Hindlimb muscle (tissue), 1 donor: Measurements from ENCODE around the gene TMEM266. TPM values are rescaled to one million over a fixed set of nuclear protein-coding genes. Genes with fewer than 3 reads are reported as not detected.

Experiments used
- DNase-seq: peaks from one replicate; pipeline ENCODE4 v3.0.0-alpha.2; 2013
- polyA plus RNA-seq: library from polyadenylated mRNA; unstranded; fragments of 120-200 nt; gene quantifications from one replicate; pipeline ENCODE4 v1.2.1, GENCODE V29; 2013; ENCODE audit not compliant: insufficient read length

TMEM266 gene
- polyA plus RNA-seq, 1 donor: 0.97 TPM

DNA sequence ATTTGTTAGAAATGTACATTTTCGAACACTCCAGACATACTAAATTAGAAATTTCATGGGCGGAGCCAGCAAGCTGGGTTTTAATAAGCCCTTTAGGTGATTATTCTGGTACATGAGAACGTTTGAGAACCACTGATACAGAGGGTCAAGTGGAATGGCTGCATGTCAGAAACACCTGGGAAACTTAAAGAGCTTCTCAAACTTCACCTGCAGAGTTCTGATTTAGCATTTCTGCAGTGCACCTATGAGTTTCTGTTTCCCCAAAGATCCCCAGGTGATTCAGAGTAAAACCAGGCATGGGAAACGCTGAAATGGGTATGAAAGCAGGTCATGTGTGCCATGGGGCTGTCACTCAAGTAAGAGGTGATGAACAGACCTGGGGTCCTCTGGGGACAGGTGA is 68.1 kb downstream of the TMEM266 start:
- DNase-seq: no peak

DNA sequence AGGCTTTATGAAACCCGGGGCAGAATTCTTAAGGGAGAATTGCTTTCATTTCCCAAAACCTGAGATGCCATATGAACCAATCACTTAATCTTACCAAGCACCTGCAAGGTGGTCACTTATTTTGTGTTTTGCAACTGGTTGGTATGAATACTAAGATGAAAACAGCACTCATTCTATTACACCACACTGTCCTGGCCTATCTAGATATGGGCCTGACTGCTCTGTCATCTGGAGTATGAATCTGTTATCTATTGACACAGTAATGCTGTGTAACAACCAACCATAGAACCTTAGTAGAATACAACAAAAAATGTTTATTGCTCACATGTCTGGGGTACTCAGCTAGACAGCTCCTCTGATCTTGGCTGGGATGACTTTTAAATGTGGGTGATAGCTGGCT is 74.8 kb downstream of the TMEM266 start:
- DNase-seq: no peak

DNA sequence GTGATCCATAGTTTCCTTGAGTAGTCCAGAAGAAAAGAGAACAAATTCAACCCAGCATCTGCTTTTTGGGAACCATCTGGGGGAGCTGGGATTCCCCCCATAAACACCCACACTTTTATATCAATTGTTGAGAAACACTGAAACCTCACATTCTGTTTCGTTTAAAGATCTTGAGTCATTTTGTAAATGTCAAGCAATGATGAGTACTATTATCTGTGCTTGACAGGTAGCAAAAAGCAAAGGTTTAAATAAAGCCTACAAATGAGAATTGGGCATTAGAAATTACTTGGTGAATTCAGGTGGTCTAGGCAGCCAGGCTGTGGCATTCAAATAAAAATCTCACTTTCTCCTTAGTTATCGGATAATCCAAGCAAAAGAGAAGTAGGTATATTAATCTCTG is 75.7 kb downstream of the TMEM266 start:
- no peak for DNase-seq

DNA sequence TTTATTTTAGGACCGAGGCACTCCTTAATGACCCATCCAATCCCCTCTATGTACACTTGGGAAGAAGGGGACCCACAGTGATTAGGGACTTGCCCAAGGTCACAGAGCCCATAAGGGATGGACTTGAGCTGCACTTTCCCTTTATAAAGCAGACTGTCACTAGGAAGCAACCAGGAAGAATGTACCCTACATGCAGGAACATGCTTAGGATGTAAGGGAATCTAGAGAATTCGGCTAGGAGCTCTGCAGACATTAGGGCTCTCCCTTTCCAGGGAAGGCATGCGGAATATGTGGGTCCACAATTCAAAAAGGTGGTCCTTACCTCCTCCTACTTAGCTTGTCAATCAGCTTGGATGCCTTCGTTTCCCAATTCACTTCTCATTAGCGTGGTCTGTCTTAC is 78.7 kb downstream of the TMEM266 start:
- no peak for DNase-seq

DNA sequence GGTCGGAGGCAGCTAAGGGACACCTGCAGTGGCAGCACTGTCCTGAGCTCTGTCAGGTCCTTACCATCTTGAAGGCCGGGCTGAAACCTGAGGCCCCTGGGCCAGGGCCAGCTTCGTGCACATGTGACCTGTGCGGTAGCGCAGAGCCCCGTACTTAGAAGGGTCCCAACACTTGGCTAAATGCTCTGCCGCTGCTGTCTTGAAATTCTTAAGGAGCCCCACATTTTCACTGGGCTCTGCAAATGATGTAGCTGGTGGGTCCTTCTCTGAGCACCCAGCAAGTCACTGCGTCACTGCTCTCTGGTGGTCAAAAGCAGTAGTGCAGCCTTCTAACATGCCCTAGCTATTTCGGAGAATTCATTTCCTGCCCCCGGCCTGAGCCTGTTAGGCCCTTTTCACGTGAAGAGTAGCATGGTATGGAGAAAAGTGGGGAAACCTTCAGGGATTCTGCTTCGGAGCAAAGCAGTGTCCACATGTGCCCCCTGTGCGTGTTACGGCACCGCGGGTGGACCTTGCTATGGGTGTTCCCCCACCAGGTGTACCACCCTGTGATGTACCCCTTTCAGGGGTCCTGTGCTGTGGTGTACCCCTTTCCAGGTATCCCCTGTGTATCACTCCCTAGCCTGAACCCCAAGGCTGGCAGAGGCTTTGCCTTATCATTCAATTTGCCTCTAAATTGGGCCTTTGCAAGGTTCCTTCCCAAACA is 79.7 kb downstream of the TMEM266 start:
- DNase-seq: peak; percentile 58

DNA sequence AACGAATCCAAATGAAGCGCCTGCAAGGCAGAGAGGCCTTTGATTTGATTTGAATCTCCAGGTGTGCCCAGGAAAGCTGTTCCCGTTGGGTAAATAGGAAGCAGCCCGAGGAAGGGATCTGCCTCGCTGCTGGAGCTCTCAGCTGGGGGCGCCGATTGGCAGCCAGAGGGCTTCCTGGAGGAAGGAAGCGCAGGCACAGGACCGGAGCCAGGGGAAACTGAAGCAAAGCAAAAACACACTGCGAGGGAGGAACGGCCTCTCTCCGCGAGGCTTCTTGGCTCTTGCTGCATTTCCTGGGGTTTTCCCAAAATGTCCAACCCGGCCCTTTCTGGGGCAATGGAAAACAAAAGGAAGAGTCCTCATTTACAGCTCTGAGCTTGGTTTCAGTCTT is 80.3 kb downstream of the TMEM266 start:
- no peak for DNase-seq

DNA sequence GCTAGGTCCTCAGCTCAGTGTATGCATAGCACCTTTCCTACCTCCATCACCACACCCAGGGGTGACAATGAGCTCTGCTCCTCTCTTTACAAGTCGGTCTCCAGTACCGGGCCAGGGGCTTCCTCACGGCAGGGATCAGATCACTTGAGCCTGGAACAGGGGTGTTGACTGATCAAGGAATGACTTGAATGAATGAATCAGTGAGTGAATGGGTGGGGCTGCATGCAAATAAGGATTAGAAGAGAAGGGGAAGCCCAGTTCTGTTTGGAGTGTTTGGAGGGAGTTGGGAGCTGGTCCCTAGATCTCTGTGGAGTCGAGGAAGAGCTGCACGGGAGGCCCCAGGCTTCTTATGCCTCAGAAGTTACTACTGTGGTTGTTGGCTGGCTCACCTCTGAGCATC is 87.0 kb downstream of the TMEM266 start:
- DNase-seq: no peak

DNA sequence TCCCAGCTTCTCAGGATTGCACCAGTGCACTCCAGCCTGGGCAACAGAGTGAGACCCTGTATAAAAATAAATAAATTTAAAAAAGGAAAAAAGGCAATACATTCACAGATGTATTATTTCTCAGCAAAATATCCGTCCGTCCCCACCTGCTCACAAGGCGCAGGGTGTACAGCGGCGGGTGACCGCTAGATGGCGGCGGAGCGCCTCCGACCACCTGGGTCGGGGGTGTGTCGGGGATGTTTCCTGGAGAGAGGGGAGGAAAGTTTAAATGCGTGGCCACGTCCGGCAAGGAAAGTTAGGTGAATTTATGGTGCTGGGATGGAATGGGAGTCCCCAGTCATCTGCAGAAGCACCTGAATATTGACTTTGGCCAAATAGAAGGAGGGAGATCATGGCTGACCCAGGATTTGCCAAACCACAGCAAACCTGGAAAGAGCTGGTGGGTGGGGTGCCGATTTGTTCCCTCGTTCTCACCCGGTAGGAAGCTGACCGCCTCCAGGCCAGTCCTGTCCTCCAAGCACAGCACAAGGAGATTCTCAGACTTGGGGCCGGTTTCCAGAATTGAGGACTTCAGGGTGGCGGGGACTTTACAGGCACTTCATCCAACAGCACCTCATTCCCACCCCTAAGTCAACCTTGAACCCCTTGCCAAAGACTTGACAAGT is 88.3 kb downstream of the TMEM266 start:
- peak; percentile 70 for DNase-seq

DNA sequence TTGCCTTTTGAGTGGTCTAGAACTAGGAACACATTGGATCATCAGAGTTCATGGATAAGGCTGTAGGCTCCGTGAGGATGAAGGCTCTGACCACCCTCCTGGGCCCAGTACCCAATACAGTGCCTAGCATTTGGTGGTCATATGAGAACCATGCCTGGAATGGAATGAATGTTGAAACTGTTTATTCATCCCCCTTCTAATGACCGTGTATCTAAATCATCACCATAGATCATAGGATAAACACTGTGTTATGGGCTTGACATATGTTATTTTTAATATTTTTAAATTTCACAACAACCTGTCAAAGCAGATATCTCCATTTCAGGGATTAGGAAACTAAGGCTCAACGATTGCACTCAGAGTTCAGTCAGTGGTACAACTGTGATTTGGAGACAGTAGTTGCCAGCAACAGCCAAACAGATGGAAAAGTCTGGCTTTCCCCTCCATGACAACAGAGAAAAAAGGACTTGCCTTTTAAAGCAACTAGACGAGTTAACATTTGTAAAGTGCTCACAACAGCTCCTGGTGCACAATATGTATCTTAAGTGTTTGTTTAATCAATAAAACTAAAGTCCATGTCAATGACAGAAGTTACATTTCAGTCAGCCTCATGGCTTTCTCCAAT is 89.6 kb downstream of the TMEM266 start:
- no peak for DNase-seq

DNA sequence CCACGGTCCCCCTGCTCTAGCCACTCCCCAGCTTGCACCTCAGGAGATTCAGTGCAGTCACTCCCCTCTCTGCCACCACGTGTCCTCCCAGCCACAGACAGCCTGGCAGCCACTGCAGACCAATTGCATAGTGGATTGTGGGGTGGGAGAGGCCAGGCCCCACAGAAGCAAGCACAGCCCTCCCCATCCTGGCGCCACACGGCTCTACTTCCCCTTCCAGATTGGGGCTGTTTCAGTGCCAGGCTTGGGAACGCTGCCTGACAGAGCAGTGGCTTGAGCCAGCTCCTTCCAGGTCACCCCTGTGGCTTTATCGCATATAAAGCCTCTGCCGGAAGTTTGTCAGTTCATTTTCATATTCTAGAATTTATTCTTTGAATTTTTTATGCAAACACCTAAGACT is 90.7 kb downstream of the TMEM266 start:
- no peak for DNase-seq

DNA sequence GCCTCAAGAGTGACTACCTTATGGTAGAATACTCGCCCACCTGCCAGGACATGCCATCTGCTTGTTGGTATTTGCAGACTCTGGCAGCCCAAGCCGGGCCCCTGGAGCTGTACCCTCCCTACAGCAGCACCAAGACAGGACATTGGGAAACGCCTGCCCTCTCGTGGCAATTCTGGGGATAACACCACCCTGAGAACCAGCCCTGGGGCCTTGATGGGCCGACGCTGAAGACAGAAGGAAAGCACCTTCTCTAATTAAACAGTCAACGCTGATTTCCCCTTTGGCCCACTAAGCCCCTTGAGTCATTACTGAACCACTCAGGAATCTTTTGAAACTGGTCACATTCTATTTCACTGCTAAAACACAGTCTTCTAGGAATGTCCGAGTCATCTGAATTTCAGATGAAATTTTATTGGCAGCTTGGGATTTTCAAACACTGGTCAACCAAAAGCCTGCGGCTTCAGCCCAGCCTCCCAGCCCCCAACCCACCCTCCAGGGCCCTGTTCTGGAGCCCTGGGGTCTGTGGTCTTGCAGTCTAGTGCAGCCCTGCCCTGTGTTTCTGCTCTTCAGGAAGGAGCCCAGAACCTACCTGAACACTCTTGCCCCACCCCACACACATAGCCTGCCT is 91.3 kb downstream of the TMEM266 start:
- DNase-seq: peak; percentile 62

DNA sequence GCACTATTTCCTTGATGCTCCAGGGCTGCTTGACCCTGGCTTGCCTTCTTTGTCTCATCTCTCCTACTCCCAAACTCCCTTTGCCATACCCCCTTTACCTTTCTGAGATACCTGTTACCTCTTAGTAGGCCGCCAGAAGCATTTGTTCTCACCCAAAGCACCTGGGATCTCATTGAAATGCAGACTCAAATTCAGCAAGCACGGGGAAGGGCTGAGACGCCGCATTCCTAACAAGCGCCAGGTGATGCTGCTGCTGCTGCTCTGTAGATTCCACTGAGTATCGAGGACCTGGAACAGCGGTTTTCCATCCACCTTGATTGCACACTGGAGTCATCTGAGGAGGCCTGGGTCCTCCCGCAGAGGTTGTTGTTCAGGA is 91.8 kb downstream of the TMEM266 start:
- no peak for DNase-seq

DNA sequence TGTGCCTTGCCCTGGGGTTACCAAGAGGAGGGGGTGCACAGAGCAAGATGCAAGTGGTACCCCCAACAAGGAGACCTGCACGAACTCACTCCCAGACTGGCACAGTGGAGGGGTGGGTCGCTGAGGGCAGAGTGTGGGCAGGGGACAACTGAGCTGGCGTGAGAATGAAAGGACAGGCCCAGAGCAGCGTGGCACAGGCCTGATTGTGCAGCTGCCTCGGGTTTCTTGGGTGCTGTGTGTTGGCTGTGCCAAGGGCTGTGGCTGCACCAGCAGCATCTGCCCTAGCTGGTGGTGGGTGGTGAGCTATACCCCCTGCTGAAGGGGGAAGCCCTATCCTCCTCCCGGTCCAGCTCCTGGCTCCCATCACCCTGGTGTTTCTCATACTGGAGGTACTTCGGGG is 92.4 kb downstream of the TMEM266 start:
- DNase-seq: no peak

DNA sequence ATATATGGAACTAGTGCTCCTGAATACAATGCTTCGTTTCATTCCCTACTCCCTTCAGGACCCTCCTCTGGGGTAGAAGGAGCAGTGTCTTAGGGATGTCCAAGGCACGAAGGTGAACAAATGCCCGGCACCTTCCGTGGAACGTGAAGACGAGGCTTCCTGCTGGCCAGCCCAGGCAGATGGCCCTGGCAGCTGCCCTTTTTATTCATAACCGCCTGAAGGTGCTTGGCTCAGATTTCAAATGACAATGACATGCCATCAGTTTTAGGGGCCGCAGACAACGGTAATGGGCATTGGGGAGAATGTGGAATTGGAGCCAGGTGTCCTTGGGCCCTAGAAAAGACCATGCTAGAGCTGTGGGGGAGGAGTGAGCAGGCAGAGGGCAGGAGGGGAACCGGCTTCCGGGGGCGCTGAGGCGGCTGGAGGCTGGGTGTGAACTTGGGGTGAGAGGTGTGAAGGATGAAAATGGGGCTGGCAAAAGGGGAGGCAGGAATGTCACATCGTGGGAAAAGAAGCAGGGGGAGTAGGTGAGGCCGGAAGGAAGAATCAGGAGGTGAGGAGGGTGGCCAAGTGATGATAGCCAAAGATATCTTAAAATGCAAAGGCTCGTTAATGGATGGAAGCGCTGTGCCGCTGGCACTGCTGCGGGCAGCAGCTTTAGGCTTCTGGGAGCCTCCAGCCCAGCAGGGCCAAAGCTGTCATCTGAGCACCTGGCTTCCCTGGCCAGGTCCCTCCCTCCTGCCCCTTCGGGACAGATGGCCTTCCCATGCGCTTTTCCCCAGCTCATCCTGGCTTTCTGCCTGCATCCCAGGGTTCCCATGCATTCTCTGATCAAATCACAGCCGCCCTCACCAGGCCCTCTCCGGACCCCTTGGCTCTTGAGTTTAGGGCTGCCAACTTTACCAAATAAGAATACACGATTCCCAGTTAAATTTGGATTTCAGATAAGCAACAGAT is 93.7 kb downstream of the TMEM266 start:
- DNase-seq: no peak

DNA sequence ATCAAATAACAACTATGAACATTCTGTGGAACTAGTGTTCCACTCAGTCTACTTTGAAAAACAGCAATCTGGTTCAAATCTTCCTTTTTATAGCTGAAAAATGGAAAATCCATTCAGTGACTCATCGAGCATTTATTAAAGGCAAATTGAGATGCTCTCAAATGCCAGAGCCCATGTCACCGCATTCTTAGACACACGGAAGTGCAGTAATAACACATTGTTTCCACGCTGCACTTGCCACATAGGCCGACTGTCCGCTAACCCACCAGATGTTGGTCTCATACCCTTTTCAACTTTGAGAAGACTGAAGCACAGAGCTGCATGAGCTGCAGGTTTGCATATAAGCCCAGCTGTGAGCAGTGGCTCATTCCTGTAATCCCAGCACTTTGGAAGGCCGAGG is 95.9 kb downstream of the TMEM266 start:
- DNase-seq: peak; percentile 68

DNA sequence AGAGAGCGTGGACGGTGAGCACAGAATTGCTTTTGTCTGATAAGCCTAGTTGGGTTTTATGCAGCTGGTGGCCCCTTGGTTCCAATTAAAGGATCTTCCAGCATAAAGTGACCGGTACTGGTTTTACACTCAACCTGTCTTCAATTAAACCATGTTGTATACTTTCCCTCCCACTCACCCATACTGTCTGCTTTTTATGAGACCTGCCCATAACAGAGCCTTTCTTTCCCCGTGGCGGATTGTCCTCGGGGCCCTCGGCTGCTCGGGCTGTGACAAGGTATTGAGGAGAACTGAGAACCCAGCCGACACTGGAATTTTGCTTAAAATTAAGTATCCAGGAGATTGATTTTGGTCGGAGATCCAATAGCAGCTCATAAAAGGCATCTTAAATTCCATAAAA is 98.4 kb downstream of the TMEM266 start:
- DNase-seq: no peak

DNA sequence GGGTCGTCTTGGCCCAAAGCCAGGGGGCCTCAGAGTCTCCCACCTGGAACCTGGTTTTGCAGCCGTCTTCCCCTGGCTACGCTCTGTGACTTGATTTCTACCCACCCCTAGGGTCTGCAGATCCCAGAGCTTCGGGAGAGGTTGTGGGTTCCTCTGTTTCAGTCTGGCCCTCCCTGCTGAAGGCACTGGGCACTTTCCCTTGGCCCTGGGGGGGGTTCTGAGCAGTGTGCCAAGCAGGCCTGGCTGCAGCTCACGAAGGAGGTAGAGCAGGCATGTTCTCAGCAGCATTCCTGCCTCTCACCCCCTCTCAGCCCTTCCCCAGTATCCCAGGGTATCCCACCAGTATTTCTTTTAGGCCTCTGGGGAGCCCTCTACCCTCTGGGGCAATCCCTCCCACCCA is 99.0 kb downstream of the TMEM266 start:
- DNase-seq: no peak

DNA sequence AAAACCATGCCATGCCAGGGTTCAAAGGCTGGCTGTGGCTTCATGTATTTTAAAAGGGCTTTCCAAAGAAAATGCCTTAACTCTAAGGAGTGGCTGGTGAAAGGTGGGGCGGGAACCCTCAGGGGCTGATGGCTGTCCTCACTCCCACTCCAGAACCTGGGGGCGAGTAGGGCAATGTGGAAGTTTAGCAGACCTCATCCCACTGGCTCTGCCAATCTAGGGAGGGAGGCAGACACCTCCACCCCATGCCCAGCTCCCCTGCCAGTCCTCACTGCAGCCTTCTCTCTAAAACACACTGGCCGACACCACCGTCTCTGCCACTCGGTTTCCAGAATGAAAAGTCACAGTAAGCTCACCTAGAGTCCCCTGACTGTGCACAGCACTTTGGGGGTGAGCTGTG is 99.5 kb downstream of the TMEM266 start:
- DNase-seq: no peak

DNA sequence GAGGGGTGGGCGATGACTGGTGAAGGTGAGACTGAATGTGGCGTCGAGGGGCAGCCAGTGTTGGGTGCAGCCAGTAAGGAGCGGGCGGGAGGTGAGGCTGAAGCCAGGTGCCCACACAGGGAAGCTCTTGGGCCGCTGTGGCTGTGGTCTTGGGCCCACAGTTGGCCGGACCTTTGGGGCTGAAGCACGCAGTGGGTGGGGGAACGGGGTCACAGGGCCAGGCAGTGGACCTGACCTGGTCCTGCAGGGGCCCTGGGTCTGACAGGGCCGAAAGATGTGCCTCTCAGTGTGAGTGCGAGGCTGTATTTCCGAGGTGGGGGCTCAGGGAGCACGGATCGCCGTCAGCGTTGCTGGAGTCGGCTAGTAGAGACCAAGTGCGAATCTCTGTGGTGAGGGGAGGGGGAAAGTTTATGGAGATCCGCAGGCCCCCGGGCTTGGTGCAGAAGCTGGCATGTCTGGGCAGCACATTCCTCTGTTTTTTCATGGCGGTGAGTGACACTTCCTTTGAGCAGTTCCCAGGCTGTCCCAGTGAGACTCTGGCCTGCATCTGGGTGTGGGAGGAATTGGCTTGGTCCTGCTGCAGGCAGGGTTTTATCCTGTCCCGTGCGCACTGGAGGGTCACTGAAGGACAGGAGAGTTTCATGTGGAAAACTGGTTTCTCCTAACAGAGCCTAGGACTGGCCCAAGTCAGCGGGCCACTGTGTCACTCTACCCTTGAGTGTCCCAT is 100.8 kb downstream of the TMEM266 start:
- no peak for DNase-seq

DNA sequence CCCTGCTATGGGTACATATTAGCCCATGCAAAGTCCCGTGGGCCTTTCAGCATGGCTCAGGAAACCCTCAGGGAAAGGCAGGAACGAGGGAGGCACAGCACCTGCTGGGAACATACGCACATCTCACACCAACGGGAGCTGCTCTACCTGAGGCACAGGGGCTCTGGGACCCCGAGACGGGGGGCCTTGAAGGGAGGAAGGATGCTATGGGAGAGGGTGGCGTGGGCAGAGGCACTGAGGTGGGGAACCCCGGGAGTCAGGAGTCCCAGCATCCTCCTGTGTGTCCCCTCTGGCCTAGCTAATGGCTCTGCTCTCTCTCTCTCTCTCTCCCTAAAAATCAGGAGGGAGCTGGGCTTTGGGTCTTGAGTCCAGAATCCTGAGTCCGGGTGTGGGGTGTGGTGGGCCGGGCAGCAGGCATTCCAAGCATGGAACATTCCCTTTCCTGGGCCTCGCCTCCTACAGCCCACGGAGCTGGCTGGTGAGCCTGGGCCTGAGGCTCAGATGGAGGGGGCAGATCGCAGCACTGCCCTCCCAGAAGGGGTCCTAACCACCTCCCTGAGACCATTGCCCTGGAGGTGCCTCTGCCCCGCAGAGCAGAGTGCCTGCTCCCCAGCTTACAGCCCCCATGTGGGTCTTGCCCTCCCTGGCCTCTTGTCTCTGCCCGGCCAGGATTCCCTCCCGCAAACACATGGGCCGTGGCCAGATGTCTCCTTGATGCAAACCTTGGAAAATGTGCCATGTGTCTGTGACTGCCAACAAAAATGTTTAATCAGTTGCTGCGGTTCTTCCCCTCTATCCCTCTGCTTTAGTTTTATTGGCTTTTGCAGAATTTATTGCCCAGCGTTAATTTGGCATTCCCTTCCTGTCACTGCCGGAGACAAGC is 101.6 kb downstream of the TMEM266 start:
- DNase-seq: no peak

DNA sequence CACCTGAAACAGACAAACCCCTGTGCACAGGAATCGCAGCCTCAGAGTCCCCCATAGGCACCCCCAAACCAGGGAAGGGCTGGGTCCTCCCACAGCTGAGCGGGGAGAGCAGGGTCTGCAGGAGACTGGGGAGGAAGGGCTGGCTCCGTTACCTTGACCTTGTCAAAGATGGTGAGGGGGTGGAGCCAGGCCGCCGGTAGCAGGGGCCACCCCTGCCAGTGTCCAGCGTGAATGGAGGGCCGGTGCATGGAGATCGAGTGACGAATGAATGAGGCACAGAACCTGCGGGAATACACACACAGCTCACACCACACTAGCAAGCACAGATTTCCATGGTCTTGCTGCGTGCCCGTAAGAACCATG is 102.2 kb downstream of the TMEM266 start:
- DNase-seq: no peak
